ENCODE data around the gene C17orf100.

The C17orf100 gene

DNA sequence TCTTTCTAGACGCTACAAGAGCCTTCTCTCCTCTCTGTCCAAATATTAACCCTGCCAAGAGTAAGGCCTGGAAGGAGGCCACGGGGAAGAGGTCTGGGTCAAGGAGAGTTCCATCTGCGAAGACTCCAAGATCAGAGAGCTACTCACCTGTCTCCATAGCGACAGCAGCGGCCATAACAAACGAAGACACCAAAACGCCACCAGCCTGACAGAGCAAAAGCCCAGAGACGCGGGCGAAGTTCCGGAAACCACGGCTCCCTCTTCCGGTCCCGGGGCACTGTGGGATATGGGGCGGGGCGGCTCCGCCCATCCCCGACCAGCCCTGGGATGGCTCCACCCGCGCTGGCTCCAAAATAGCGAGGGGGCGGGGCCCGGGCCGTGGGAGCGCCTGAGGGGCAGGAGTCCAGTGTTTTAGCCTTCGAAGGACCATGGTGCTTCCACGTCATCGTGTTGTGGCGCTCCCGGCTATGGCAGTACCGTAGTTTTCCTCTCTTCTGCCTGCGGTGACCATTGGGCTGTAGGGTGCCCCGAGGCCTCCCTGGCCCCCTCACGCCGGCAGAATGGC lies at the start of gene C17orf100, which contains the start of gene MED31:
C17orf100 (plus strand) TSS at position 409 of the 565 bp plus-strand sequence; CDS start at position 561, 152 bp downstream.
MED31 (minus strand) TSS at position 252 of the 565 bp plus-strand sequence; CDS start at position 175, 77 bp downstream.
- DNase-seq: peak; percentile 17

GRCh38 chr17:6602141-6602540 lies 49.4 kb upstream of the C17orf100 start:
- no peak for DNase-seq

DNA sequence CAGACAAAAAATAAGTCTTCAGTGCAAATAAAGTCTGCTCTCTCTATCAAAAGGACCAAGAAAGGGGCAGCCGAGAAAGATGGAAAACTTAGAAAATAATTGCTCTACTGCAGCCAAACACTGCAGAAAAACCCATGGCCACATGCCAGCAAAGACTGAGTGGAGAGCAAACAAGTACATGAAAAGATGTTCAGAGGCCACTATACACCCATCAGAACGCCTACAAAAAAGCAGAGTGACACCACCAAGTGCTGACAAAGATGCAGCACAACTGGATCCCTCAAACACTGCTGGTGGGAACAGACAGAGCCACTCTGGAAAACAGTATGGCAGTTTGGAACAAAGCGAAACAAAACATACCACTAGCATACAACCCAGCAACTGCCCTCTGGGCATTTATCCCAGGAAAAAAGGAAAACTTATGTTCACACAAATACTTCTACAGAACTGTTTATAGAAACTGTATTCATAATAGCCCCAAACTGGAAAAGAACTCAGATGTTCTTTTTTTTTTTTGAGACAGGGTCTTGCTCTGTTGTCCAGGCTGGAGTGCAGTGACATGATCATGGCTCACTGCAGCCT lies 47.7 kb upstream of the C17orf100 start:
- DNase-seq: no peak

DNA sequence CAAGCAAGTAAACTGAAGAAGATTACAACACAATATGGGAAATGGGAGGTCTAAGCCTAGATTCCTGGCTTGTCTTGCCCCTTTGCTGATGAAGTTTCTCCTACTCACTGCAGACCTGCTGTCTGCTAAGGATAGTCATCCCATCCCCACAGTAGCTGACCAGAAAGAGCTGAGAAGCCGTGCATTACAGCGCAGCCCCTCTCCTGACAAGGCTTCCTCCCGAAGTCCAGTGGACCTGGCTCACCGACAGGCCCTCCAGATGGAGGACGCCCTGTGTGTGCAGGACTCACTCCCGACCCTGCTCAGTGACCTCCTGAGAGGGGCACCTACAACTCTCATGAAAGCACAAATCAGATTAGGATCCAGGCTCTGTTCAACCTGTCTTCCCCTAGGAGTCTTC lies 46.4 kb upstream of the C17orf100 start:
- no peak for DNase-seq

- no peak for DNase-seq
Observed at GRCh38 chr17:6608321-6608720, 43.2 kb upstream of the C17orf100 start.

DNA sequence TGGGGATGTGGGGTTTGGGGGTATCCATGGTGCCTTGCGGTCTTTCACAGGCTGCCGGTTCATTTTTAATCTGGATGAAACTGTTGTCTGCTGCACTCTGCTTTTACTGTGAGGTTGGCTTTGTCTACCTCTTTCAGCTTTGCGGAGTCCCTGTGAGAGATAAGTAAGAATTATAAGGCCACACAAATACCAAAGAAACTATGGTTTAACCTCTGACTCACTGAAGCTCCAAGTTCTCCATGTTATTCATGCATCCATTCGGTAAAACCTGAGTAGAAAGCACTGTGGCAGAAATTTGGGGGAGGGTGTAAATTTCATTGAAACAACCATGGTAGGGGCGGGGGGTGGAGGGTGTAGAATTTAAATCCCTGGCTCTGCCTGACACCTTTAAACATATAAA lies 41.6 kb upstream of the C17orf100 start:
- DNase-seq: no peak

GRCh38 chr17:6611231-6611630 lies 40.3 kb upstream of the C17orf100 start:
- no peak for DNase-seq

DNA sequence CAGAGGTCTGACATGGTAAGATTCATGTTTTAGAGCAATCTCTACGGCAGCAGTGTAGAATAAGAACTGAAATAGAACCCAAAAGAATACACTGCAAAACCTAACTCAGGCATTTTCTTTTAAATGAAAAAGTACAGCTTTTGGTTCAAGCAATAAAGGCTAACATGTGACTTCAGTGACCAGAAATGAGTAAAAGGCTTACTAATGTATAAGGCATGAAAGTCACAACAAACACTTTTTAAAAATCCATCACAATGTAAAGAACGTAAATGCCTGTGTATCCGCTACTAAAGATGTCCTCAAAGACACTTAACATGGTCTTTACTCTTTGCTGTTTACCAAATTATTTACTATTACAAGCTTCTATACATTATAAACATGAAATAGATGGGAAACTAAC lies 27.6 kb upstream of the C17orf100 start:
- DNase-seq: no peak

DNA sequence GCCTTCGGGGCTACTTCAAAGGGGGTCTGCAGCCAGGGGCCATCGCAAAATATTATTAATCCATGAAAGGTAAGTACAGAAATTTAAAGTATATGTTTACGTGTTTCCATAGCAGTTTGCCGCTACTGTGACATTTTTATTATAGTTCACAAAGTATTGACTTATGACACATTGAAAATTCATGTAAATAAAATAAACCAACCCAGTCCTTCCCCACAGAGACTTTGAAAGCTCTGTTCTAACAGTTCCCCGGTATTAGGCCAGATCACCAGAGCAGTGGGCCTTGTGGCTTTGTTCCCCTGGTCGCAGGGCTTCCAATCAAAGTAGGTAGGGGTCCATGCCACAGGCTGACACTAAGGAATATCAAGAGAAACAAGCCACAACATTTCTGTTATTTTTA lies 24.9 kb upstream of the C17orf100 start:
- DNase-seq: no peak

DNA sequence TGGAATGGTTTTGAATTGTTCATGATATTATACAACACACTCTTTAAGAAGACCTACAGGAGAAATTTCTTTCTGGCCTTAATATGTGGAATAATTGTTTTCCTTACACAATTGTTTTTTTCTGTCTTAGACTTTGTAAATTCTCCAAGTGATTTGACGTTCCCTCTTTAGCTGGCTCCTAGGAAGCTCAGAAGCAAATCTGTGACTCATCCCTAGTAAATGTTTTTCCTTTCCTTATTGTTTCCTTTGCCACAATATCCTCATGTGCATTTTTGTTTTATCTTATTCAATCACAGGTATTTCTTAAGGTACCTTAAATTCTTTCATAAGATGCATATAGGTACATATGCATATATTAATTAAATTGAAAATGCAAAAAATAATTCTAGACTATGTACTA lies 24.5 kb upstream of the C17orf100 start:
- no peak for DNase-seq

GRCh38 chr17:6630390-6630789 lies 21.2 kb upstream of the C17orf100 start:
- DNase-seq: no peak

DNA sequence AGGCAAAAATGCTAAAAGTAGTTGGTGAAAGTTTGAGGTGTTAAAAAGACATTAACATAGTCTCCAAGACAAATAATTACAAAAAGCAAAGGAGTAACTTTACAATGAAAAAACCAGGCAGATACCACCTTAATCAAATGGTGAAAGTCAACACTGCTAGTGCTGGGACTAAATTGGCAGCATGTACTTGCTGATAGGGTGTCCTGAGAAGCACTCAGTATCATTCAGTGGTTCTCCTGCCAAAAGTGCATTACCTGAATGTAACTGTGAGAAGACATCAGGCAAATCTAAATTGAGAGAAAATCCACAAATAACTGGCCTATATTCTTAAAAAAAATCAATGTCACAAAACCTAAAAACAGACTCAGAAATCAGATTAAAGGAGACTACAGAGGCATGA lies 19.0 kb upstream of the C17orf100 start:
- DNase-seq: no peak

DNA sequence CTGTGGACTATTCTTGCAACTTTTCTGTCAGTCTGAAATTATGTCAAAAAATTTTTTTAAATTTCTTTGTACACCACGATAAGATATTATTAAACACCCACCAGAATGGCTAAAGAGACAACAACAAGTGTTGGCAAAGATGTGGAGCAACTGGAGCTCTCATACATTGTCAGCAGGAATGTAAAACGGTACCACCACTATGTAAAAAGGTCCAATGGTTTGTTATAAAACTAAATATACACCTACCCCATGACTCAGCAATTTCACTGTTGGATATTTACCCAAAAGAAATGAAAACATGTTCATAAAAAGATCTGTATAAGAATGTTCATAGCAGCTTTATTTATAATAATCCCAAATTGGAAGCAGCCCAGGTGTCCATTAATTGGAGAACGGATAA lies 18.3 kb upstream of the C17orf100 start:
- DNase-seq: no peak

- no peak for DNase-seq
Observed at GRCh38 chr17:6636105-6636504, 15.5 kb upstream of the C17orf100 start.

DNA sequence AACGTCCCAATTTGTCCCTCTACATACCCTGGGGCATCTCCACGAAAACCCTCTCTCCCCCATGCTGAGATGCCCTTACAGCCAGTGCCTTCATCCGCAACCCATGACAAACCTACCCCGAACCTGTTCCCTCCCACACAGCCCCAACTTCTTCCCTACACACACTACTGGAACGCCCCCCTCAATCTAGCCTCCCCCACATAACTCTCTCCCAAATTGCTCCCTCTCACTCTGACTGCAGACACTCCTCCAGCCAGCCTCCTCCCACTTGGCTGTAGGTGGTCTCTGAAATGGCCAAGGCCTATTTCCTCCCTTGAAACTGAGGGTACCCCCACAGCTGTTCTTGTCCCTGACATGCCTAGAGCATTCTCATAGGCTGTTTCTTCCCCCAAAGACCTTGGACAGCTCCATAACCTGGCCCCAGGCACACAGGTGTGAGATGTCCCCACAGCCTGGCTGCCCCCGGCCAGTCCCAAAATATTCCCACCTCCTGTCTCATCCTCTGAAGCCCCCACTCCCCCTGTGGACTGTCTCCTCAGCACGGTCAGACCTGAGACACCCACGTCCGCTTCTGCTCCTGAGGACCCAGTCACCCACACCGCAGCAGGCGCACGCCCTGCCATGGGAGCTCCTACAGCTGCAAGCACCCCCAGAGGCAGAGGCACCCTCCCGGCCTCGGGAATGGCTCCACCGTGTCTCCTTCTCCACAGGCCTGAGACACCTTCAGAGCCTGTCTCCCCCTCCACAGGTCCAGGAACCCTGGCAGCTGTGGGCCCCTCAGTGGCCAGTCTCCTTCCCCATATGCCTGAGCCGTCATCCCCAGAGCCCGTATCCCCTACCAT lies 14.7 kb upstream of the C17orf100 start:
- DNase-seq: no peak

DNA sequence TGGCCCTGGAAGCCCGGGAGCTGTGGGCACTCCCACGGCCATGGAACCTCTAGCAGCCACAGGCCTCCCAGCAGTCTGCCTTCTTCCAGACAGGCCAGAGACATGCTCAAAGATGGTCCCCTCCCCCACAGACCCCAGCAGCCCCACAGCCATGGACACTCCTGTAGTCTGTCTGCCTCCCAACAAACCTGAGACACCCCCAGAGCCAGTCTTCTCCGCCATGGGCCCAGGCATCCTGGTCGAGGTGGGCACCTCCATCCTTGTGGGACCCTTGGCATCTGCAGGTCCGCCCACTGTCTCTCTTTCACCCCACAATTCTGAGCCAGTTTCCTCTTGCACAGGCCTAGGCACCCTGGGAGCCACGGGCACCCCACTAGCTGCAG lies 14.1 kb upstream of the C17orf100 start:
- no peak for DNase-seq

GRCh38 chr17:6638046-6638908 lies 13.3 kb upstream of the C17orf100 start:
- no peak for DNase-seq

DNA sequence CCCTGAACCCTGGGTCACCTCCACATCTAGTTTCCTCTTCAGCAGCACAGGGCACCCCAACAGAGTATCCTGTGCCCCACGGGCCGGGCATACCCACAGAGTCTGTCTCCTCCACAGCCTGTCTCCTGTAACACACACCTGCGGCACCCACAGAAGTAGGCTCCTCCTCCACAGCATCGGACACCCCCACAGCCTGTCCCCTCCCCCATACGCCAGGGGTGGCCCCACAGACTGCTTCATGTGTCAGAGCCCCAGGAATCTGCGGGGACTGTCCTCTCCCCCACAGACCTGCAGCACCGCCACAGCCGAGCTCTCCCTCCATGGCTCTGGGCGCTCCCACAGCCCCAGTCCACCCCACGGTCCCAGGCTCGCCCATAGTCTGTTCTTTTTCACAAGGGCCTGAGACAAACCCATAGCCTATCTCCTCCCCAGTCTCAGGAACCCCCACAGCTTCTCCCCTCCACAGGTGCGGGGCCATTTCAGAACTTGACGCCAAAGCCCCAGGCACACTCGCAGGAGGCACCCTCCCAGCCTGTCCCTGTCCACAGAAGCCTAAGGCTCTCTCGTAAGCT lies 12.5 kb upstream of the C17orf100 start:
- no peak for DNase-seq

DNA sequence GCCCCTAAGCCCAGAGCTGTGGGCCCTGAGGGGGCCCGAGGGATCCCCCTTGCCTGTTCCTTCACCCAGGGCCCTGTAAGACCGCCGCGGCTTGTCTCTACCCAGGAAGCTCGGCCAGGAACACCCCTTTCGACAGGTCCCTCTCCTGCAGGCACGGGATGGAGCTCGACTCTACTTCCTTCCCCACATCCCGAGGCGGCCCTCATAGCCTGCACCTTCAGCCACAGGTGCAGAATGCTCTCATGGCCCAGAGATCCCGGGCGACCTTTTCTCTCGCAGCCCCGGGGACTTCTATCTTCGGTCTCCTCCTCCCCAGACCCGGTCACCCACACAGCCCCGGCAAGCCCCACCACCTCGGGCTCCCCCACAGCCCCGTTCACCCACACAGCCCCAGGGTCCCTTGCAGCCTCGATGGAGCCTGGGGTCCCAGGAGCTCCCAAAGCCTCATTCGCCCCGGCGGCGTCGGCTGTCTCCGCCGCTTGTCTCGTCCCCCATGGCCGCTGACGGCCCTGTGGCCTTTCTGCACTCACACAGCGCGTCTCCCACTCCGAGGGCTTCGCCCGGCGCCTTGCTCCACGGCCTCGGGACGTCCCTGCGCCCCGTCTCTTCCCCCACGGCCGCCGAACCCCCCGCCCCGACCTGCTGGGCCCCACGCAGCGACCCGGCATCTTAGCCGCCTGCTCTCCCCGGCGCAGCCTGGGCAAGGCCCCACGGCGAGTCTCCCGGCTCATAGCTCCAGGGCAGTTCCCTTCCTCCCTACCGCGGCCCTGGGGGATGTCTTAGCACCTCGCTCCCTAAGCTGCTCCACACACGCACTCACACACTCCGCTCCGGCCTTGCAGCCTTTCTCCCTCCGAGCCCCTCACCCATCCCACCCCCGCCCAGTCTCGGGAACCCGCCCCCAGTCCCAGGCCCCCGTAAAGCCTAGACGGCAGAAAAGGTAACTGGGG lies 11.7 kb upstream of the C17orf100 start:
- no peak for DNase-seq

DNA sequence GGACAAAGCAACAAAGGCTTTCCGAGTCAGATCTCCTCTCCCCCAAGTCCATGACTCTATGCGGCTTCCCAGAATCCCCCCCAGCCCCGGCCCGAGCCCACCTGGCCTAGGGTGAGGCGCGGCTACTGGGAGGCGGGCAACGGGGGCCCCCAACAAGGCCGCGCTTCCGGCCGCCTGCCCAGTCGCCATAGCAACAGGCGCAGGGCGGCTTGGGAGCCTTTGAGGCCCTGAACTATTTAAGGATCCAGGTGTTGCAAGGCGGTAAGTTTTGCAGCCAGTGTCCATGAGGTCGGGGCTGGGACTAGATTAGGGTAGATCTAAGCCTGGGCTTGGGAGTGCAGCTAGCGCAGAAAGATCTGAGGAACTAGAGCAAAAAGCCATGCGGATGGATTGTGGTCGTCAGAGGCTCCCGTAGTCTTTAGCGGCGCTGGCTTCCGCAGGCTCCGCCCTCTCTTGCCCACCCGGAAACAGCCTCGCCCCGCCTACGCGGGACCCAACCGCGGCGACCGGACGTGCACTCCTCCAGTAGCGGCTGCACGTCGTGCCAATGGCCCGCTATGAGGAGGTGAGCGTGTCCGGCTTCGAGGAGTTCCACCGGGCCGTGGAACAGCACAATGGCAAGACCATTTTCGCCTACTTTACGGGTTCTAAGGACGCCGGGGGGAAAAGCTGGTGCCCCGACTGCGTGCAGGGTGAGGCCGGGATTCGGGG lies 10.9 kb upstream of the C17orf100 start, which contains the start of the genes KIAA0753 and TXNDC17:
KIAA0753 (minus strand) TSS at position 176 of the 711 bp plus-strand sequence. CDS start 5,608 bp downstream, outside the sequence.
TXNDC17 (plus strand) TSS at position 525 of the 711 bp plus-strand sequence; CDS start at position 548, 23 bp downstream.
- peak; percentile 43 for DNase-seq
